ENCODE measurements around the gene NFE2.
"Not testable (repeated sequence)": the region's sequence is repeated elsewhere in the genome, so short reads cannot be mapped to it uniquely, and the experiment has no call there.

Gene NFE2

DNA sequence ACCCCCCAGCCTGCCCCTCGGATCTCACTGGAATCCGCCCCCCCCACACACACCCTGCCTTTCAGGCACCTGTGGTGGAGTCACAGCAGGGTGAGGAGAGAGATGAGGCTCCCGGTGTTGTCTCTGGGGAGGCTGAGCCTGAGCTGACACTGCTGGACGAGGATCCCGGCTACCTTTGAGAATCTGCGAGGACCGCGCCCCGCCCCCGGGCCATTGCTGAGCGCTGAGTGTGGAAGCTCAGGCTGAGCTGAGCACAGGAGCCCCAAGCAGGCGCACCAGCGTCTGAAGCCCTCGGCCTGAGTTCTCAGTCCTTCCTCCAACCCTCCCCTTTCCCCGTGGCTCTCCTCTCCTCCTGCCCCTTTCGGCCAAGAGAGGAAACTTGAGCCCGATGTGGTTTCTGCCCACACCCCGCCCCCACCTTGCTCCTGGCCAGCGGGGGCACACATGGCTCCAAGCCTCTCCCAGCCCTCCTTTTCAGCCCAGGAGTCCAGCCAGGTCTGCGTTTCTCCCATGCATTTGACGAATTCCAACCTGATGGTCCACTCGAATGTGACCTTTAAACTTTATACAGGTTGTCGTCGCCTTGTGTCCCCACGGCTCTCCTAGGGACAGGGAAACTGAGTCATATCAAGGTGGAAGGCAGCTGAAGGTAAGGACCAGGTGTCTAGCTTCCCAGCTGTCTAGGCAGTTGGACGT lies at the start of gene NFE2:
NFE2 (minus strand) TSS at position 284 of the 696 bp plus-strand sequence. CDS start 5,767 bp downstream, outside the sequence.
- DNase-seq, result peak in 1 of 2 donors; percentile 18

DNA sequence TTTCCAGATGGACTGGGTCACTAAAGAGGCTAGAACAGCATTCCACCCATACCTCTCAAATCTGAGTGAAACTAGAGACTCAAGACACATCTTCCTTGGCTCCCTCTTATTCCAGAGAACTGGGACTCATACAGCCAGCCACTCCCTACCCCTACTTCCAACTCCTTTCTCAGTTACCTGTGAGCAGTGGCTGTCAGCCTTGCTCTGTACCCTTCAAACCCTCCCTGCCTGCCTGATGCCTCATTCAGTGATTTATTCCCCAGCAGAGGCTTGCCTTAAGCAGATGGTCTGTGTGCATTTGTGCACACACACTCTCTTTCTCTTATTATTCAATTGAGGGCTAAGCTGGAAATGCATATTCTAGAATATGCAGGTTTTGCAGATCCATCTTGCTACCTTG lies 48.9 kb upstream of the NFE2 start:
- DNase-seq, result no peak

DNA sequence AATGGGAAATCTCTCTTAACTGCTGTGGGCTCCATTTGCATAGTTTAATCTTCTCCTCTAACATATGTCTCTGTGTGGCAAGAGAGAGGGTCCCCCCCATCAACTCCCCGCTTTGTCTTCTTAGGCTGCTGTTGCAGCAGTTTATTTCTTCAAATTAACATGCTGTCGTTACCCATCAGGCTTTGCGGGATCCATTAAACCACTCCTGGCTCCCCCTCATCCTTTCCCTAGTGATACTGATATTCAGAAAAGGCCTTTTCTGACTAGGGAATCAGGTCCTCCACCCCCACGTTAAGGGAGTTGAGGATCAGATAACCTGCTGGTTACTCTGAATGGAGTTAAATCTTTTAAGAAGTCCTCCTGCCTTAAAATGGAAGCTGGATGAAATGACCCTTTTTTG lies 48.2 kb upstream of the NFE2 start:
- no peak for DNase-seq

DNA sequence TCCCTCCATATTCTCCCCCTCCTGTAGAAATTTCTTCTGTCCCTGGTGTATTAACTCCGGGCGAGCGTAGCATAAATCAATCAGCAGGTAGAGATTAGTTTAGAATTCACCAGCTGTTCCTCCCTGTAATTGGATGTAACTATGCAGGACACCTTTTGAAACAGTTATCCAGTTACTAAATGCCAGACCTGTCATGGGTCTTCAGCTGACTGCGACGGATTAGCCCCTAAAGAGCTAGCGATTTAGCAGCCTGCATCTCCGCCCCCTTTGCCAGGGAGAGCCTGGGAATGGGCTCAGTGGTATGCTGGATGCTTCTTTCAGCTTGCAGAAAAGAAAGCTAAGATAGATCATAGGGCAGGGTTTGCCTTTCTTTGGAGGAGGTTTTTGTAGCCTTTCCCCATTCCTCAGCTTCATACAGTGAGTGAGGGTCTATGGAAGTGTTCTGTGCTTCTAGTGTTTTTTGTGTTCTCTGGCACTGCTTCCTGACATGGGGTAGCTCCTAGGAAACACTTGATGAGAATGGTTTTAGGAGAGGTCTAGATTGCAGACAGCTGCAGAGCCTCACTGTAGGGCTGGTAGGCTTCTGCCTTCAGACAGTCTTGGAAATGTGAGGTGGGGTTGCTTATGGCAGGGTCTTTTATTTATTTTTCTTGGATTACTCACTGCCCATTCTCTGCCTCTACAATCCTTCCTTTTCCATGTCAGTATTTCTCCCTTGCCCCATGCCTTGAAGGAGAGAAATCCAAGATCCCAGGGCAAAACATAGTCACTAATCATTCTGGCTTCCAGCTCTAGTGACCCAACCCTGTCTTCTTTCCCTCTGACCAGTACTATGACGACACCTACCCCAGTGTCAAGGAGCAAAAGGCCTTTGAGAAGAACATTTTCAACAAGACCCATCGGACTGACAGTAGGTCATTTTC lies 40.8 kb upstream of the NFE2 start:
- no peak for DNase-seq

DNA sequence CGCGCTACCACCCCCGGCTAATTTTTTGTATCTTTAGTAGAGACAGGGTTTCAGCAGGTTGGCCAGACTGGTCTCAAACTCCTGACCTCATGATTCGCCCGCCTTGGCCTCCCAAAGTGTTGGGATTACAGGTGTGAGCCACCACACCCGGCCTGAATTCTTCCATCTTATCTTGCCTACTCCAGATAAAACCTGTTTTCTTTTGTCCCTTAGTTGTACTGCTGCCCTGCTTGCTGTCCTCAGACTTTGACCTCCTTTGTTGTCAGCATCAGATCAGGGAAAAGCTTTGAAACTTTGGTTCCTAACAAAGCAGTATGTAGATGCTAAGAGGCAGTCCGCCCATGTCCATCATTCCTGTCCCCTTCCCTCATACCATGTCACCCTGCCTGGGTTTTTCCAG lies 40.0 kb upstream of the NFE2 start:
- DNase-seq, result no peak

DNA sequence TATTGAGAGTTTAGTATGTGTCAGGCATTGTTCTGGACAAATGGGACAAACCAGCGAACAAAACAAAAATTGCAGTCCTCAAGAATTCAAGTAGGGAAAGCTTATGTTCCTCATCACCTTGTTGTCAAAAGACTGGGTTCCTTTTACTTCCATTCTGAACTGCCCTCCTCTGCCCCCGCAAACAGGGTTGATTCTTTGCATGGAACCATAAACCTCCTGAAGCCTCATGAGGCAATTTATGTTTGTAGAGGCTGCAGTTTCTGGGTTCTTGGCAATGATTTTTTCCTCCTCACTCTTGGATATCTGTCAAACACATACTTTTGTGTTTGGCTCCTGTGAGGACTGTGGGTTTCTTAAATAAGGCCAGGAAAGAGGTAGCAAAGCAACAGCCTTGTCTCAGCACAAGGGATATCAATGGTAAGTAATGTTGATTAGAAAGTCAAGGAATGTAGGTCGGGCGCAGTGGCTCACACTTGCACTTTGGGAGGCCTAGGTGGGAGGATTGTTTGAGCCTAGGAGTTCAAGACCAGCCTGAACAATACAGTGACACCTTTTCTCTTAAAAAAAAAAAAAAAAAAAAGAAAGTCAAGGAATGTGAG lies 38.0 kb upstream of the NFE2 start:
- DNase-seq, result no peak

DNA sequence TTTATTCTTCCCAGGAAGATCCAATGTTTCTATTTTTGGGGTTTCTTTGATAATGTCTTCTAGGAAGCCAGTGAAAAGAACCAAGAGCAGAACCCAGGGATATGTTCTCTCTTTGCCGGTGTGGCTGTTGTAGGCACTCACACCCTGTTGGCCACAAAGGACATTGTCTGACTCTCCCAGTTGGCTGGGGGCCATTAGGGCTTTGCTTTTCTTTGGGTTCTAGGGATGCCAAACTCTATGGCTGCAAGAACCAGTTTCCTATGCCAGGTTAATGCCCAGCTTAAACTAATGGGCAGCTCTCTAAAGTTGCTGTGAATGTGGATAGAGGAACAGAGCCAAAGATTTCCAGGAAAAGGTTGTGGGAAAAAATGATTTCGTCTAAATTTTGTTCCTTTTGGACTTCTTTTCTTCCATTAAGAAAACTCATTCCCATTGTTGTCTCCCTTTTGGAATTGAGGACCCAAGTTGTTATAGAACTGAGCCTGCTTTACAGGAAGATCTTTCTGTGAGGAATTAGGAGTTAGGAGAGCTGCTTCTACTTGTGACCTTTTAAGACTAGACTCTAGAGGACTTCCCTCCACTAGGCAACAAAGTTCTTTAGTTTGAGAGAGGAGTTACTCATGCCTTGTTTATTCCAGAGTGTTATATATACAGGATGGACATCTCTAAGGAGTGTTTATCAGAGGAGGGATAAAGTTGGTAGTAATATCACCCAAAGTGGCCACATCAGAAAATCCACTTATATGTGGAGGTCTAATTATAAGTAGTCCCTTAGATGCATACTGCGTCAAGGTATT lies 37.2 kb upstream of the NFE2 start:
- DNase-seq, result no peak

DNA sequence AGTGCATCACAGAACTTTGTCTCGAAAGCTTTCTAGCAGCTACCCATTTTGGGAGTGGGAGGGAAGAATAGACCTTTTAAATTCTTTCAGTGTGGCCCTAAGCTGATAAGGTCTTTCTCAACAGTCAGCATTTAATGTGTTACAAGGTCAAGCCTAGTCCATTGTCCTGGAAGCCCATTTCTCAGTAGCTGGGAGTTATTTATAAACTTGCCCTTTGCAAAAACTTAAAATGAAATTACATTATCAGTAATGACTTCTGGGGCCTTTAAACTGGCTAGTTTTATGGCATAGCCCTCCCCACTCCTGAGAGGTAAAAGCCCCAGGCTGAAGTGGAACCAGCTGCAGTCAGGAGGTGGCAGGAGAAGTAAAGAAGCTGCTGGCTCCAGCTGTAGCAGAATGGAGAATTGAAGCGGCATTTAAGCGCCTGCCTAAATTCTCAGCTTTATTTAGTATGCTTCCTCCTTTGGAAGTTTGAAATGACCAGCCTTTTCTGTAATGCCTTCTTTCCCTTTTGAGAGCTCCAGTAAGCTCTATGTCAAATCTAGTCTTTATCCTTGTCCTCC lies 36.5 kb upstream of the NFE2 start:
- no peak for DNase-seq

DNA sequence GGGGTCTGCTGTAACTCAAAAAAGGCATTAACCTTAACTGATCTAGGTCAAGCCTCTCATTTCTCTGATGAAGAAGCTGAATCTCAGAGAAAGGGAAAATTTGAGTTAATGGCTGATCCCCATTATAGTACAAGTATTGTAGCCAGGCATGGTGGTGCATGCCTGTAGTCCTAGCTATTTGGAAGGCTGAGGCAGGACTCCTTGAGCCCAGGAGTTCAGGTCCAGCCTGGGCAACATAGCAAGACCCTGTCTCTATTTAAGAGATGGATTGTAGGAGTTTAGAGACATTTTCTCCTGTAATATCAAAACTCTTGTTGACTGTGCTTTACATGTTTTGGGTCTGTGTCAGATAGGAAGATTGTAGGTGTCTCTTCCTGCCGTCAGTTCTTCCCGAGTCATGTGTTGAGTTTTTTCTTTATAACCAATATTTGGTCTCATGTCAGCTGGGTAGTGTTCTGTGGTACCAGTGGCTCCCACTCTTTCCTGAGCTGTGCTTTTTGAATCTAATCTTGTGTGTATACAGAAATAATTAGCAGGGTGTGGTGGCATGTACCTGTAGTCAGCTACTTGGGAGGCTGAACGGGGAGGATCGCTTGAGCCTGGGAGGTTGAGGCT lies 32.7 kb upstream of the NFE2 start:
- no peak for DNase-seq

DNA sequence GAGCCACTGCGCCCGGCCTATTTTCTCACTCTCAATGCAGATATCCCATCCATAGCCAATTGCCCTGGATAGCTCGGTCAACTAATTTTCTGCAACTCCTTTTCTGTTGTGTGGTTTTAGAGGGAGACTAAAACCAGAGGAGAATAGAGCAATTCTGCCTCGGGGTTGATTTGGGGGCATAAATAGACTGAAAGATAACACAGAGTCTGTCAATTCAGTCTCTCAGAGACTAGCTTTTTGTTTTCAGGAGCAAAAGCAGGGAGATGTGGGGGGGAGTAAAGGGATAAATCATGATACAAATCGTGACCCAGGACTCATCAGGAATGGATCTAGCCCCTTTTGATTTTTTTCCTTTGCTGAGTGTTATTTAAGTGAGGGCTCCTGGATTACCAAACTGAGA lies 30.6 kb upstream of the NFE2 start:
- DNase-seq, result no peak

DNA sequence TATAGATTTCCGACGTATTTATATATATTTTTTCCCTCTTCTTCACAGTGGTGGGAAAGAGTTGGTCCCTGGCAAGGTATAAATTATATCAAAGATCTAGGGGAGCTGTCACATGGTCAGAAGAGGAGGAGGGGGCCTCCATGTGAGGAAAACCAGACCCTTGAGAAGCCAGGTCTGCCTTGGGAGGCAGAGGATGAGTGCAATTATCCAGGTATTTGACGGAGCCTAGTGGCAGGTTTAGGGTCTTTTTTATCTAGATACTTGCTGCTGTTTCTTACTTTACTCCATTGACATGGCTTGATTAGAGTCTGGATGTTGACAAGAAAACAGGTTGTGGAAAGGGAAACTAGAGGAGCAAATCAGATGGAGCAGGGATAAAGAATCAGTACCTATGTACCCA lies 29.6 kb upstream of the NFE2 start:
- no peak for DNase-seq

DNA sequence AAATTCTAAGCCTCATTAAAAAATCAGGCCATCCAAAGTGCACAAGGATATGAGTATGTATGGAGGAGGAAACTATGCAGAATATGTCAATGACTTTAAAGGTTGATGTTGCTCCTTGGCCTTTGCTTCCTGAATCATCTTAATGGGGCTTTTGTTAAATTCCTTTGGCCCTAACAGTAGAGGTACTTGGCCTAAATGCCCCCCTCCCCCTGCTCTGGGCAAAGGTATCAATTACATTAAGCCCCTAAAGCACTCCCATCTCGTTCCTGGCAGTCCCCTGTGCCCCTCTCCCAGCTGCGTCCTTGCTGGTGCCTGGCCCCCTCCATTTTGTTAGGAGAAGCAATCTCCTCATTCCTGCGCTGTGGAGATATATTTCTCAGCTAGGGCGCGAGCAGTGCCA lies 28.9 kb upstream of the NFE2 start:
- DNase-seq, result no peak

DNA sequence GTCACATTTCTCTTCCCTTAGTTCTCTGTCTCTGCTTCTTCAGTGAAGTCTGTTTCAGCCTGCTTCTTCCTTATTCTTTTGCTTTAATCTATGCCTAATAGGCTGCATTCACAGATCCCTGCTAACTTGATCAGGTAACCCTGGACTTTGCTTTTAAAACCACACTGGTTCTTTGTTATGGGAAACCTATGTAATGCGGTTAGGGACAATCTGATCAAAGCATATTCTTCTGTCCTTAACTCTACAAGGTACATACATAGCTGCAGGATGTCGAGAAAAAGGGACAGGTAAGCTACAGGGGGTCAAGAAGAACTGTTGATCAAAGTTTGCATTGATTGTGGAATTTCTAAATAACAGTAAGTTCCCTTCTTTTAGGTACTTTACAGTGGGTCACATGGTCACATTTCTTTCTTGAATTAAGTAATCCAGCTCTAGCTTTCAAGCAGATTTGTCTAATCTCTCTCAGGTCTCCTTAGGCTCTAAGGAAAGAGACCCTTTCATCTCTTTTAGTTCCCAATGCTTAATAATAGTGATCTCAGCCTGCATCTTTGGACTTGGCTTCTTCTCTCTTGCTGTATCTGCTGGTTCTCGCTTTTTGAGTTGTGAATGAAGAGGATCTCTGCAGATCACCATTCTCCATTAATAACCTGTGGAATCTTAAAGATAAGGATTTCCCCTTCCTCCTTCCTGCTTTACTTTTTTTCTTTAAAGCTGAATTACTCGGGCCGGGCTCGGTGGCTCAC lies 28.0 kb upstream of the NFE2 start:
- DNase-seq, result no peak

DNA sequence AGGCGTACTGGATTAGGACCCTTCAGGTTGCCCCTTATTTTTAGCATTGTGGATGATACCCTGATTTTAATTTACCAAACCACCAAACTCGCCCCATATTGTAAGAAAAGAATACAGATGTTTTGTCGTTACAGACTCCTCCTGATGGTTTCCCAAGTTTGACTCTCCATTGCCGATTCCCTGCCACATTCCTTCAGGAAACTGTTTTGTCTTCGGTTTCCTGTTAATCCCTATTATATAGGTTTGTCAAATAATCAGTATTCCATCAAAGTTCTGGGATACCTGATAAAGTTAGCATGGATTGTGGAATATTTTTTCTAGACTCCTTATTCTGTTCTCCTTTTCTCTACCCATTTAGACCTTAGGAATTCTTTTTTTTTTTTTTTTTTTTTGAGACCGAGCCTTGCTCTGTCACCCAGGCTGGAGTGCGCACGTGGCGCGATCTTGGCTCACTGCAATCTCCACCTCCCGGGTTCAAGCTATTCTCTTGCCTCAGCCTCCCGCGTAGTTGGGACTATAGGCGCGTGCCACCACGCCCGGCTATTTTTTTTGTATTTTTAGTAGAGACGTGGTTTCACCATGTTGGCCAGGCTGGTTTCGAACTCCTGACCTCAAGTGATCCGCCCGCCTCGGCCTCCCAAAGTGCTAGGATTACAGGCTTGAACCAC lies 24.8 kb upstream of the NFE2 start:
- DNase-seq, result not testable (repeated sequence)

DNA sequence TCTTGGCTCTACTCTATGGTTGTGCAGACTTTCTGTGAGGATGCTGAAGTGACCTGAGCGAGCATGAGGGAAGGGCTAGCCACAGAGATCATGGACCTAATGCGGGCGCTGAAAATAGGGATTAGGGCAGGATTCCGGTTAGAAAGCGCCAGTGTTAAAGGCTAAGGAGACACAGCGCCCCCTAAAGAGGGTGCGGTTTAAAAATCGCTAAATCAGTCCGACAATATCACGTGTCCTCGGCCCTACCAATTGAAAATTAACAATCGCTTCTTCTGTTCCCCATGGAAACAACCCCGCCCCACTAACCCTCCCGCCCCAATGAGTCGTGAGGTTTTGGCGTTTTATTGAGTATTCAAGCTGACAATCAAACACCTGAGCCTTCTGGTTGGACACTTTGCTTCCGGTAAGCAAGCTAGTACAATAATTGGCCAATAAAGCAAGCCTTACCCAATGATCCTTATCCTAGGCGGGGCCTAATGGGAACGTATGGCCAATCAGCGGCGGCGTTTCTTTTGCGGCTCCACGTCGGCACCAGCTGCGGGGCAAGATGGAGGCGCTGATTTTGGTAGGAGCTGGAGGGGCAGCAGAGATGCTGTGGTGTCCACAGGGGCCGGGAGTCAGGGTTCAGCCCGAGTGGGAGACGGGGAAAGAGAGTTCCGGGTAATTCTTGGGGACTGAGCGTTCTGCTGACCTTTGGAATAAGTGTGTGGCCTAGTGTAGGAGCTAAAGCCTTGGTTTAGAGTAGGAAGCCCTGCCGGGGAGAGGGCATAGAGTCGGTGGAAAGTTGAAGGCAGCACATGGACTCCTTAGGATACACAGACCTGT lies 24.0 kb upstream of the NFE2 start, which contains the start of gene COPZ1:
COPZ1 (plus strand) TSS at position 515 of the 825 bp plus-strand sequence; CDS start at position 548, 33 bp downstream.
- peak; percentile 89 to 91 for DNase-seq

DNA sequence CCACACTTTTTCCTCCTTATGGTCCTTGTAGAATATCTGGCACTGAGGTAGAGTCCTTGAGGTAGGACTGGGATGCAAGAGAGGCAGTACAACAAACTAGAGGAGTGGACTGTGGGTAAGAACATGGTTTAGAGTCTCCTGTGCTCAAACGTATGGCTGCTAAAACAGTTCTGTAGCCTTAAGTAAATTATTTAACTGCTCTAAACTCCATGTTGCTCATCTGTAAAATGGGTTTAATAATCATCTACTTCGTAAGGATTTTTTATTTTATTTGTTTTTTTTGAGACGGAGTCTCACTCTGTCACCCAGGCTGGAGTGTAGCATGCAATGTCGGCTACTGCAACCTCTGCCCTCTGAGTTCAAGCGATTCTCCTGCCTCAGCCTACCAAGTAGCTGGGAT lies 20.5 kb upstream of the NFE2 start:
- no peak for DNase-seq

DNA sequence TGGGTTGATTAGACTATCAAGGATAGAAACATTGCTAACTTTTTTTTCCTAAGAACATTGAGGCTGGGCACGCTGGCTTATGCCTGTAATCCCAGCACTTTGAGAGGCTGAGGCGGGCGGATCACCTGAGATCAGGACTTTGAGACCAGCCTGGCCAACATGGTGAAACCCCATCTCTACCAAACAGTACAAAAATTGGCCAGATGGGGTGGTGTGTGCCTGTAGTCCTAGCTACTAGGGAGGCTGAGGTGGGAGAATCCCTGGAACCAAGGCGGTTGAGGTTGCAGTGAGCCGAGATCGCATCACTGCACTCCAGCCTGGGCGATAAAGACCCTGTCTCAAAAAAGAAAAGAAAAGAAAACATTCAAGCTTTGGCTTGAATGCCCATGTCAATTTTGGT lies 11.5 kb upstream of the NFE2 start:
- not testable (repeated sequence) for DNase-seq

DNA sequence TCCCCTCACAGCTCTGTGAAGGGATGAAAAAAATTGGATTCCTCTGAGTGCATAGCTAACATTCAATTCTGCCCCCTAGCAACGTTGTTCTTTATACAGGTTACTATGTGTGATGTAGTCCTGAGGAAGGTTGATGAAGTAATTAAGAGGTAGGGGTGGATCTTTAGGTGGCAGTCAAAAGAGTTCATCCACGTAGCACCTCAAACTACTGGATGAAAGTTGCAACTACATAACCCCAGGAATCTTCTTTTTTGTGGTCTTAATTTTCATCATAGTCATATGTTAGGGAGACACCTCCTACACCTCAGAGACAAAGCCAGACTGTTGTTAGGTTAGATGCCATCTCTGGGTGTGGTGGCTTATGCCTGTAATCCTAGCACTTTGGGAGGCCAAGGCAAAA lies 10.2 kb upstream of the NFE2 start:
- no peak for DNase-seq

DNA sequence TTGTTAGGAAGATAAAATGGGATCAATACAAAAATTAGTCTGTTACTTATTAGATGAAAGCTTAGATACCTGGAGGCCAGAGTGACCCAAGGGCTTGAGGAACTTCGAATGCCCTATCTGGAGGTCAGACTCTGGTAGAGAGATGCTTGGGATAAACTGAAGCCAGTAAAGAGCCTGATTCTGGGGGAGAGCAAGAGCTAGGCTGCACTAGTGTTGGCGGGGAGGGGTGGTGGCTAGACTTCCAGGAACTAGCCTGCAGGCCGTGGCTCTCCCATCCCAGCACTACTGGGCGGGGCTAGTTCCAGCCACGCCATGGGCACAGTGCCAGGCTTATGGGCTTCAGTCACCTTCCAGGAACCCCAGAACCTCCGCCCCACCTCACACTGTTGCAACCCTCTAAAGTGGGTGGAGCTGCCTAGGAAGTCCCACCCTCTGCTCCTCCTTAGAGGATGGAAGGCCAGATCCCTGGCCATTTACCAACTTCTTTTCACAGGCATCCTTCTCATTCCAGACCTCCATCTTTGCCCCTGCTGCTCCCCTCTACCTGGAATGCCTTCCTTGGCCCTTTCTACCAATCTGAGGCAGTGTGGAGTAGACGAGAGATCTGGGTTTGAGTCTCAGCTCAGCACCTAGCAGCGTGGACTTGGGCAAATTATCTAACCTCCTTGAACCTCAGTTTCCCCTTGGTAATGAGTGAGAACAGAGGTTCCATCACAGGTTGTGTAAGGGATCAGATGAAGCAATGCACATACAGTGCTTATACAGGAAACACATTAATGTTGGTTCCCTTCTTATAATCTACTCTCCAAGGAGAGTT lies 6.3 kb upstream of the NFE2 start:
- DNase-seq, result peak in 1 of 2 donors; percentile 11

All from activated CD4-positive, alpha-beta T cell treated with anti-CD3 and anti-CD28 coated beads for 4 hours (primary cell).